Endothelial cell of umbilical vein (primary cell): ENCODE results near the gene GTPBP2. TPM values are rescaled to one million over a fixed set of nuclear protein-coding genes. Genes with fewer than 3 reads are reported as not detected.
A peak's percentile ranks its signal among the peaks of the same experiment; 100 is the strongest.

ENCODE experiments used
- BruUV-seq: library from RNA; stranded (reverse); fragments of 400-500 nt; replicated peaks from 2 replicates; lab custom pipeline; 2021; lab: Mats Ljungman, UMichigan
- CTCF ChIA-PET: fragments of 300-600, 350-600 bp; sonication (Branson Sonifier 250); formaldehyde crosslinking; loops from one replicate; lab custom pipeline; 2021; ENCODE audit warnings: antibody characterized with exemption, inconsistent platforms; lab: Charles Lee
- POLR2A ChIA-PET: fragments of 300-600, 350-600 bp; sonication (Branson Sonifier 250); formaldehyde crosslinking; loops from one replicate; lab custom pipeline; 2021; ENCODE audit warnings: antibody characterized with exemption, inconsistent platforms; lab: Charles Lee
- DNase-seq: peaks from one replicate; pipeline ENCODE4 v3.0.0-alpha.2; 2011; ENCODE audit warnings: low read depth, low spot score
- FAIRE-seq: peaks from 2 replicates; lab custom pipeline; 2011; peaks lifted over from hg19 to GRCh38; lab: Jason Lieb, UNC
- H2AFZ ChIP-seq: 2 replicates; pipeline ENCODE4 v1.6.0; 2012; ENCODE audit warnings: low read depth, low read length, control low read depth, inconsistent platforms
- H3K27ac ChIP-seq: 2 replicates; pipeline ENCODE4 v1.5.1; 2011; ENCODE audit warnings: low read depth, mild to moderate bottlenecking, control low read depth, low read length, moderate library complexity; ENCODE audit not compliant: insufficient read depth
- H3K27me3 ChIP-seq, 2 experiments: 2 replicates each; pipeline versions ENCODE4 v1.6.0 to v1.6.1; 2011; ENCODE audit warnings: low read length in 2 of 2, mixed read lengths in 1 of 2; ENCODE audit not compliant: control insufficient read depth in 2 of 2, insufficient read depth in 2 of 2
- H3K36me3 ChIP-seq, 2 experiments: 2 replicates in 1 of 2; 3 replicates in 1 of 2; pipeline ENCODE4 v1.5.1; 2011; ENCODE audit warnings: low read length in 2 of 2, mild to moderate bottlenecking in 1 of 2, moderate library complexity in 1 of 2; ENCODE audit not compliant: control insufficient read depth in 2 of 2, insufficient read depth in 2 of 2; ENCODE audit errors: extremely low read depth in 1 of 2
- H3K4me1 ChIP-seq: 3 replicates; pipeline ENCODE4 v1.5.1; 2011; ENCODE audit warnings: mild to moderate bottlenecking, low read length; ENCODE audit not compliant: control insufficient read depth, insufficient read depth; ENCODE audit errors: extremely low read depth
- H3K4me2 ChIP-seq: 2 replicates; pipeline ENCODE4 v1.6.1; 2011; ENCODE audit warnings: low read length, control low read depth, mixed read lengths; ENCODE audit not compliant: insufficient read depth
- H3K4me3 ChIP-seq, 3 experiments: fragments of 200-600 bp in 1 of 3; sonication (generic), shearing (Covaris generic) in 1 of 3; replicated peaks in 1 of 3; 2 replicates each; pipeline ENCODE4 v1.5.1; 2011 to 2016; ENCODE audit warnings: control low read depth in 3 of 3, low read length in 3 of 3, mild to moderate bottlenecking in 2 of 3, inconsistent platforms in 1 of 3, low read depth in 1 of 3, moderate library complexity in 1 of 3; ENCODE audit not compliant: insufficient read depth in 1 of 3
- H3K79me2 ChIP-seq: 2 replicates; pipeline ENCODE4 v1.6.0; 2012; ENCODE audit warnings: low read length, inconsistent platforms; ENCODE audit not compliant: control insufficient read depth, insufficient read depth
- H3K9ac ChIP-seq: replicated peaks from 2 replicates; pipeline ENCODE3; 2011; ENCODE audit warnings: low read length, control low read depth; ENCODE audit not compliant: insufficient read depth; ENCODE audit errors: extremely low read depth
- H3K9me1 ChIP-seq: replicated peaks from 3 replicates; pipeline ENCODE4 v1.6.0; 2011; ENCODE audit warnings: mild to moderate bottlenecking, low read length; ENCODE audit not compliant: control insufficient read depth, insufficient read depth; ENCODE audit errors: extremely low read depth
- H3K9me3 ChIP-seq: replicated peaks from 2 replicates; pipeline ENCODE4 v1.5.1; 2012; ENCODE audit warnings: low read length, inconsistent platforms; ENCODE audit not compliant: control insufficient read depth, insufficient read depth
- H4K20me1 ChIP-seq: replicated peaks from 2 replicates; pipeline ENCODE3; 2011; ENCODE audit warnings: mild to moderate bottlenecking, low read length; ENCODE audit not compliant: control insufficient read depth, insufficient read depth; ENCODE audit errors: extremely low read depth
- JUN ChIP-seq: IDR thresholded peaks from 2 replicates; pipeline ENCODE4 v1.6.1; 2011; ENCODE audit warnings: borderline replicate concordance, low read depth; ENCODE audit not compliant: insufficient read length, insufficient read depth
- MYC ChIP-seq: IDR thresholded peaks from one replicate; pipeline ENCODE4 v1.6.1; 2011; ENCODE audit warnings: mild to moderate bottlenecking, low read depth, low read length
- POLR2AphosphoS5 ChIP-seq: IDR thresholded peaks from 2 replicates; pipeline ENCODE4 v1.6.1; 2012; ENCODE audit warnings: low read depth, mild to moderate bottlenecking, control low read depth, low read length, moderate library complexity; ENCODE audit not compliant: insufficient read depth
- dilution Hi-C: fragments of 300-500 bp; cut with MboI; formaldehyde crosslinking; loops from one replicate; pipeline ENCODE4 v1.15.0; 2019; ENCODE audit warnings: low sequenced_read_pairs; ENCODE audit not compliant: extremely low pct_ligation_motif_present
- intact Hi-C: fragments of 100-400 bp; cut with micrococcal nuclease; formaldehyde crosslinking; loops from one replicate; pipeline ENCODE4 v1.10.0; 2022
- polyA plus RNA-seq, 4 experiments: library from polyadenylated mRNA; depleted of rRNA in 3 of 4; stranded (reverse) in 3 of 4; unstranded in 1 of 4; fragments of >200 nt; gene quantifications; 2 replicates each; pipeline versions ENCODE4 v1.2.1 to v1.2.3, GENCODE V29; 2011 to 2012; ENCODE audit warnings: missing spikeins in 1 of 4
- total RNA-seq: library from RNA; stranded (reverse); gene quantifications from 2 replicates; pipeline ENCODE4 v1.2.3, GENCODE V29; 2021

Gene GTPBP2
- total and polyA plus RNA-seq, 2 donors (not counting 3 experiments of a cell fraction or from before 2014, with no cell fraction given) = 87.1 to 112 TPM

DNA sequence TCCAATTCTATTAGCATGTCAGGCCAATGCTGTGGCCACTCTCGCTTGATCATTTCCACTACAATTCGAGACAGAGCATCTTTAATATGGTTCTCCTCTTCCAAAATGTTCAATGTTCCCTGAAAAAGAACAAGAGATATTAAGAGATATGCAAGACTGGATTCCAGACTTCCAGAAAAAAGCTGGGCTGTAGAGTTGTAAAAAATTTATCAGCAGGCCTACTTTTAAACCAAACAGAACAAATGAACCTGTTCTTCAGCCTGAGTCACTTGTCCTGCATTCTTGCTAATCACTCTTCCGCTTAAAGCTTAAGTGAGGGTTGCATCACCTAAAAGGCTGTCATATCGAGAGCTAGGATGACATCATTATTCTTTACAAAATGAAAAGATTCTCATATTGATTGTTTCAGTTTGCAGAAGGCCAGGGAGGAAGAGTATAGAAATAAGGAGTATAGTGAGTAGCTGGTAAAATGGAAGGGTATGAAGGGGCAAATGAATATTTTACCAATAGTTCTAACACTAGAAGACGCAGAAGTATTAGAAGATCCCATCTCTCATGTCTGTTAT lies 58.1 kb downstream of the GTPBP2 start:
- Histone ChIP-seq H3K4me2 (no peak overlapping the region), H3K9me3 (no peaks in the 10 kb centered on the region), H3K36me3 (peaks cover 4 to 12% of the 10 kb centered on the region in 2 experiments), H3K9ac (no peak overlapping the region), H3K27ac (no peak overlapping the region), H3K79me2 (peaks cover 25% of the 10 kb centered on the region), H4K20me1 (no peaks in the 10 kb centered on the region), H3K27me3 (no peaks in the 10 kb centered on the region), H2AFZ (no peak overlapping the region), H3K4me3 (no peak overlapping the region), H3K9me1 (no peaks in the 10 kb centered on the region), H3K4me1 (peaks cover 5% of the 10 kb centered on the region)
- CTCF ChIA-PET = interaction anchor here (1.3 kb wide), 1 partner anchor 9 kb away, joined by 3 read pairs; no protein-coding TSS in a partner anchor
- DNase-seq (no peak), FAIRE-seq (no peak)
- BruUV-seq = no TSS peak
- intact Hi-C loops = no loop called here
- dilution Hi-C loops = no loop called here
- TF ChIP-seq POLR2AphosphoS5 = no peak
- peak; percentile 13 for TF ChIP-seq JUN
- TF ChIP-seq MYC = no peak
- POLR2A ChIA-PET = no interaction called here

Other genes starting within 250 kb of the GTPBP2 start
- gene ABCC10, start 201.7 kb downstream of the GTPBP2 start, total RNA-seq = 34.8 and 37.9 TPM in 2 replicates
- gene ABCC10, start 201.7 kb downstream of the GTPBP2 start, polyA plus RNA-seq = 29.2 and 32.9 TPM in 2 replicates
- gene DLK2, start 173.7 kb downstream of the GTPBP2 start, total RNA-seq = not detected in 2 replicates
- gene DLK2, start 173.7 kb downstream of the GTPBP2 start, polyA plus RNA-seq = 0.36 and 0.38 TPM in 2 replicates
- 31.8 and 33.1 TPM in 2 replicates for gene TJAP1, start 151.7 kb downstream of the GTPBP2 start, total RNA-seq
- gene TJAP1, start 151.7 kb downstream of the GTPBP2 start, polyA plus RNA-seq = 28.4 and 29.9 TPM in 2 replicates
- gene LRRC73, start 118.9 kb downstream of the GTPBP2 start, total RNA-seq = 0.25 and 0.58 TPM in 2 replicates
- gene LRRC73, start 118.9 kb downstream of the GTPBP2 start, polyA plus RNA-seq = 0.11 and 0.14 TPM in 2 replicates
- gene YIPF3, start 112.3 kb downstream of the GTPBP2 start, total RNA-seq = 117 and 119 TPM in 2 replicates
- gene YIPF3, start 112.3 kb downstream of the GTPBP2 start, polyA plus RNA-seq = 470 and 561 TPM in 2 replicates
- gene POLR1C, start 112.2 kb downstream of the GTPBP2 start, total RNA-seq = 40.6 and 46.0 TPM in 2 replicates
- 34.7 and 39.8 TPM in 2 replicates for gene POLR1C, start 112.2 kb downstream of the GTPBP2 start, polyA plus RNA-seq
- 45.9 and 50.0 TPM in 2 replicates for gene XPO5, start 53.2 kb downstream of the GTPBP2 start, total RNA-seq
- gene XPO5, start 53.2 kb downstream of the GTPBP2 start, polyA plus RNA-seq = 27.5 and 28.4 TPM in 2 replicates
- 33.7 and 36.6 TPM in 2 replicates for gene POLH, start 53.1 kb downstream of the GTPBP2 start, total RNA-seq
- 8.8 and 9.3 TPM in 2 replicates for gene POLH, start 53.1 kb downstream of the GTPBP2 start, polyA plus RNA-seq
- 32.3 and 34.9 TPM in 2 replicates for gene MAD2L1BP, start 6.6 kb upstream of the GTPBP2 start, total RNA-seq
- 62.0 and 63.5 TPM in 2 replicates for gene MAD2L1BP, start 6.6 kb upstream of the GTPBP2 start, polyA plus RNA-seq
- gene RSPH9, start 15.8 kb upstream of the GTPBP2 start, total RNA-seq = 0.12 and 0.27 TPM in 2 replicates
- gene RSPH9, start 15.8 kb upstream of the GTPBP2 start, polyA plus RNA-seq = 0.18 and 0.21 TPM in 2 replicates
- gene MRPS18A, start 58.5 kb upstream of the GTPBP2 start, total RNA-seq = 39.1 and 39.8 TPM in 2 replicates
- 83.8 and 92.3 TPM in 2 replicates for gene MRPS18A, start 58.5 kb upstream of the GTPBP2 start, polyA plus RNA-seq
- gene VEGFA, start 140.9 kb upstream of the GTPBP2 start, total RNA-seq = 16.6 and 18.1 TPM in 2 replicates
- 19.9 and 26.2 TPM in 2 replicates for gene VEGFA, start 140.9 kb upstream of the GTPBP2 start, polyA plus RNA-seq